Measurements from ENCODE around the gene MYL2.

The MYL2 gene

GRCh38 chr12:110901401-110901800 is 19.0 kb downstream of the MYL2 start:
- no peak for DNase-seq (ENCODE audit: low read depth in 3 of 3, low spot score in 1 of 3)

- no peak for DNase-seq (ENCODE audit: low read depth in 3 of 3, low spot score in 1 of 3)
Observed at GRCh38 chr12:110896559-110896958, 23.8 kb downstream of the MYL2 start.

GRCh38 chr12:110893956-110894355 is 26.4 kb downstream of the MYL2 start:
- no peak for DNase-seq (ENCODE audit: low read depth in 3 of 3, low spot score in 1 of 3)

- no peak for DNase-seq (ENCODE audit: low read depth in 3 of 3, low spot score in 1 of 3)
Observed at GRCh38 chr12:110889361-110889760, 31.0 kb downstream of the MYL2 start.

GRCh38 chr12:110888256-110888991 is 32.0 kb downstream of the MYL2 start:
- no peak for DNase-seq (ENCODE audit: low read depth in 3 of 3, low spot score in 1 of 3)

- no peak for DNase-seq (ENCODE audit: low read depth in 3 of 3, low spot score in 1 of 3)
Observed at GRCh38 chr12:110885152-110885840, 35.1 kb downstream of the MYL2 start.

- no peak for DNase-seq (ENCODE audit: low read depth in 3 of 3, low spot score in 1 of 3)
Observed at GRCh38 chr12:110883251-110883650, 37.1 kb downstream of the MYL2 start.

- no peak for DNase-seq (ENCODE audit: low read depth in 3 of 3, low spot score in 1 of 3)
Observed at GRCh38 chr12:110880651-110881050, 39.7 kb downstream of the MYL2 start.

- DNase-seq (ENCODE audit: low read depth in 3 of 3, low spot score in 1 of 3): no peak
Observed at GRCh38 chr12:110874781-110875180, 45.6 kb downstream of the MYL2 start.

- no peak for DNase-seq (ENCODE audit: low read depth in 3 of 3, low spot score in 1 of 3)
Observed at GRCh38 chr12:110874351-110874750, 46.0 kb downstream of the MYL2 start.

GRCh38 chr12:110872100-110872499 is 48.3 kb downstream of the MYL2 start:
- DNase-seq (ENCODE audit: low read depth in 3 of 3, low spot score in 1 of 3): no peak

- DNase-seq (ENCODE audit: low read depth in 3 of 3, low spot score in 1 of 3): no peak
Observed at GRCh38 chr12:110869803-110870202, 50.6 kb downstream of the MYL2 start.

GRCh38 chr12:110869026-110869425 is 51.4 kb downstream of the MYL2 start:
- DNase-seq (ENCODE audit: low read depth in 3 of 3, low spot score in 1 of 3): no peak

- no peak for DNase-seq (ENCODE audit: low read depth in 3 of 3, low spot score in 1 of 3)
Observed at GRCh38 chr12:110865521-110865920, 54.9 kb downstream of the MYL2 start.

- DNase-seq (ENCODE audit: low read depth in 3 of 3, low spot score in 1 of 3): no peak
Observed at GRCh38 chr12:110863161-110863560, 57.2 kb downstream of the MYL2 start.

GRCh38 chr12:110862329-110862728 is 58.0 kb downstream of the MYL2 start:
- DNase-seq (ENCODE audit: low read depth in 3 of 3, low spot score in 1 of 3): no peak

GRCh38 chr12:110861729-110862128 is 58.6 kb downstream of the MYL2 start:
- DNase-seq (ENCODE audit: low read depth in 3 of 3, low spot score in 1 of 3): no peak
